Uterus (tissue), 2 donors: ENCODE results near the gene SLC25A1.

Experiments
- CTCF ChIP-seq, 4 experiments: fragments of 200-600 bp in 2 of 4; fragments of 450-650 bp in 2 of 4; sonication (generic) in 2 of 4; IDR thresholded peaks; one replicate each; pipeline ENCODE4 v1.5.1; 2016 to 2019; ENCODE audit warnings: antibody characterized with exemption in 4 of 4, mild to moderate bottlenecking in 2 of 4, moderate library complexity in 1 of 4
- POLR2A ChIP-seq, 2 donors: fragments of 450-650 bp; IDR thresholded peaks; one replicate each; pipeline ENCODE4 v1.6.1; 2016; ENCODE audit warnings: antibody characterized with exemption in 2 of 2, mild to moderate bottlenecking in 1 of 2, moderate library complexity in 1 of 2

DNA sequence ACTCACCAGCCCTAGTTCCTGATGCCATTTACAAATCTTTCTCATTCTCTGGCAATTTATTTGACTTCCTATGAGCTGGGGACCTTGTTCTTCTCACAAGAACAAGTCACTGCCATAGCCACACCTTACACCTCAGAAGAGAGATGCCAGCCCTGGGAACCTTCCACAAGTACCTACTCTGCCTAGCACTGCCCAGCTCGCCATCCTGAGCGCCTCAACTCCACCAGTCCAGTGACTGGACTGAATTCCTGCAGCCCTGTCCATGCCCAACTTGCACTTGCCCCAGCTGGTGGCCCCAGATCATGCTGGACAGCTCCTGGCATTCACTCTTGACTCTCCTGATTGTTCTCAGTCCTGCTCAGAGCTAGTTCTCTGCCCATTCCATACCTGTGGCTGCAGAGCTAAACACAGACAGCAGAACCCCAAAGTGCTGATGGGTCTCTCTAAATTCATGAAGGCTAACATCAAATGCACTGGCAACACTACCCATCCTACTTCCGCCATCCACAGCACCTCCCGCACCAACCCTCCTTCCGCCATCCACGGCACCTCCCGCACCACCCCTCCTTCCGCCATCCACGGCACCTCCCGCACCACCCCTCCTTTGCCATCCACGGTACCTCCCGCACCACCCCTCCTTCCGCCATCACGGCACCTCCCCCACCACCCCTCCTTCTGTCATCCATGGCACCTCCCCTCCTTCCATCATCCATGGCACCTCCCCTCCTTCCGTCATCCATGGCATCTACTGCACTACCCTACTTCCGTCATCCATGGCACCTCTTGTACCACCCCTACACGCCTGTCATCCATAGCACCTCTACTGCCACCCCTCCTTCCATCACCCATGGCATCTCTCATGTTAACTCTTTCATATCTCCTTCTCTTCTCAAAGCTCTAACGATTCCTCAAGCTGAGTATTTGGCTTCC is 23.6 kb upstream of the SLC25A1 start:
- no peak for TF ChIP-seq CTCF (IDR thresholded peaks at IDR 0.05)
- TF ChIP-seq POLR2A (IDR thresholded peaks at IDR 0.05), result no peak
